GM12878 (cell line): ENCODE results near the gene DMP1. TPM values are rescaled to one million over a fixed set of nuclear protein-coding genes. Genes with fewer than 3 reads are reported as not detected.
"Not testable (repeated sequence)": the region's sequence is repeated elsewhere in the genome, so short reads cannot be mapped to it uniquely, and the experiment has no call there.

Source experiments
- ATAC-seq: fragments of 200-7000 bp; cut with Tn5 transposase; 3 replicates; pipeline ENCODE4 v1.9.1; 2020; ENCODE audit warnings: mild to moderate bottlenecking, moderate library complexity
- BruUV-seq: library from RNA; stranded (reverse); fragments of 400-500 nt; replicated peaks from 2 replicates; lab custom pipeline; 2021; lab: Mats Ljungman, UMichigan
- CTCF ChIA-PET: fragments of 300-600 bp; sonication (Branson Sonifier 250); formaldehyde crosslinking; extraction: SDS; loops from one replicate; lab custom pipeline; 2021; ENCODE audit warnings: inconsistent platforms; lab: Yijun Ruan, JAX
- POLR2A ChIA-PET: fragments of 350-600 bp; formaldehyde crosslinking; extraction: SDS; loops from one replicate; lab custom pipeline; 2021; ENCODE audit warnings: inconsistent platforms; lab: Charles Lee
- RAD21 ChIA-PET: fragments of 300-600 bp; sonication (Branson Sonifier 250); formaldehyde crosslinking; loops from one replicate; lab custom pipeline; 2023; ENCODE audit warnings: antibody characterized with exemption; ENCODE audit not compliant: unreplicated experiment; lab: Charles Lee
- SMC1A ChIA-PET: fragments of 300-600 bp; sonication (Branson Sonifier 250); formaldehyde crosslinking; loops from one replicate; lab custom pipeline; 2023; ENCODE audit not compliant: unreplicated experiment, uncharacterized antibody; lab: Charles Lee
- DNase-seq: peaks from one replicate; pipeline ENCODE4 v3.0.0-alpha.2; 2011; ENCODE audit warnings: low read depth, low spot score
- FAIRE-seq: peaks from 3 replicates; lab custom pipeline; 2011; peaks lifted over from hg19 to GRCh38; lab: Jason Lieb, UNC
- H2AFZ ChIP-seq: 2 replicates; pipeline ENCODE4 v1.6.0; 2011; ENCODE audit warnings: low read depth, low read length, control low read depth; ENCODE audit not compliant: control insufficient read depth
- H3K27ac ChIP-seq: 2 replicates; pipeline ENCODE4 v1.5.1; 2011; ENCODE audit warnings: control low read depth; ENCODE audit not compliant: control insufficient read depth, insufficient read depth
- H3K27me3 ChIP-seq, 2 experiments: replicated peaks in 1 of 2; 2 replicates each; pipeline versions ENCODE4 v1.6.0 to v1.6.1; 2011; ENCODE audit warnings: low read length in 1 of 2; ENCODE audit not compliant: control insufficient read depth in 2 of 2, insufficient read depth in 2 of 2
- H3K36me3 ChIP-seq, 2 experiments: 2 replicates each; pipeline ENCODE4 v1.5.1; 2011; ENCODE audit warnings: low read length in 1 of 2; ENCODE audit not compliant: control insufficient read depth in 2 of 2, insufficient read depth in 2 of 2
- H3K4me1 ChIP-seq: 2 replicates; pipeline ENCODE4 v1.6.1; 2011; ENCODE audit warnings: mild to moderate bottlenecking, low read length, moderate library complexity, mixed read lengths; ENCODE audit not compliant: control insufficient read depth, insufficient read depth
- H3K4me2 ChIP-seq: 2 replicates; pipeline ENCODE4 v1.6.0; 2011; ENCODE audit warnings: control low read depth; ENCODE audit not compliant: control insufficient read depth, insufficient read depth
- H3K4me3 ChIP-seq: fragments of 200-600 bp; sonication (generic); 2 replicates; pipeline ENCODE4 v1.5.1; 2016
- H3K79me2 ChIP-seq: 2 replicates; pipeline ENCODE4 v1.6.0; 2011; ENCODE audit warnings: low read length; ENCODE audit not compliant: control insufficient read depth, insufficient read depth
- H3K9ac ChIP-seq: 2 replicates; pipeline ENCODE4 v1.8.0; 2011; ENCODE audit warnings: low read length, control low read depth, mixed read lengths; ENCODE audit not compliant: control insufficient read depth, insufficient read depth
- H3K9me3 ChIP-seq: replicated peaks from 3 replicates; pipeline ENCODE4 v1.5.1; 2011; ENCODE audit warnings: mild to moderate bottlenecking, low read length; ENCODE audit not compliant: control insufficient read depth, insufficient read depth
- H4K20me1 ChIP-seq: 2 replicates; pipeline ENCODE4 v1.6.0; 2011; ENCODE audit not compliant: control insufficient read depth, insufficient read depth
- ASH2L ChIP-seq: fragments of 300-600, 200-600 bp; sonication (generic); IDR thresholded peaks from 2 replicates; pipeline ENCODE4 v1.6.1; 2017; ENCODE audit warnings: low read depth, mild to moderate bottlenecking, borderline replicate concordance
- CBX3 ChIP-seq: fragments of 200-600 bp; sonication (generic); IDR thresholded peaks from 2 replicates; pipeline ENCODE4 v1.6.1; 2016; ENCODE audit warnings: low read depth, borderline replicate concordance
- CEBPB ChIP-seq, 2 experiments: fragments of 150-350 bp in 1 of 2; IDR thresholded peaks; 2 replicates each; pipeline ENCODE4 v1.6.1; 2012 to 2014; ENCODE audit warnings: low read depth in 2 of 2, low read length in 2 of 2, borderline replicate concordance in 1 of 2, inconsistent platforms in 1 of 2
- IKZF1 ChIP-seq: fragments of 450-650 bp; conservative IDR thresholded peaks from 2 replicates; pipeline ENCODE4 v1.6.1; 2017; ENCODE audit warnings: antibody characterized with exemption, mild to moderate bottlenecking
- JUND ChIP-seq: IDR thresholded peaks from 2 replicates; pipeline ENCODE4 v1.6.1; 2012; ENCODE audit warnings: low read depth, mild to moderate bottlenecking, low read length, improper control_type of control experiment, moderate library complexity
- MTA2 ChIP-seq: fragments of 450-650 bp; IDR thresholded peaks from 2 replicates; pipeline ENCODE4 v1.6.1; 2016; ENCODE audit warnings: low read depth, mild to moderate bottlenecking, moderate library complexity
- PAX8 ChIP-seq: fragments of 450-650 bp; IDR thresholded peaks from 2 replicates; pipeline ENCODE4 v1.6.1; 2017; ENCODE audit warnings: mild to moderate bottlenecking, moderate library complexity
- SMARCA5 ChIP-seq: fragments of 450-650 bp; IDR thresholded peaks from 2 replicates; pipeline ENCODE4 v1.6.1; 2017; ENCODE audit warnings: mild to moderate bottlenecking
- WRNIP1 ChIP-seq: IDR thresholded peaks from 2 replicates; pipeline ENCODE4 v1.6.1; 2011; ENCODE audit warnings: low read depth, low read length, improper control_type of control experiment, borderline replicate concordance
- ZSCAN29 ChIP-seq: fragments of 450-650 bp; IDR thresholded peaks from 2 replicates; pipeline ENCODE4 v1.6.1; 2017; ENCODE audit warnings: mild to moderate bottlenecking, moderate library complexity
- WGBS: methylation state at CpG from one replicate; pipeline ENCODE4 v1.1.6; 2016; ENCODE audit warnings: low lambda C conversion rate; ENCODE audit not compliant: insufficient replicate concordance, insufficient coverage; ENCODE audit errors: missing lambda C conversion rate; 5-methylcytosine and 5-hydroxymethylcytosine counted together
- in situ Hi-C: fragments of 300-500 bp; cut with MboI; formaldehyde crosslinking; loops from 9 replicates; pipeline ENCODE4 v1.14.3; 2018; ENCODE audit warnings: mixed read lengths
- intact Hi-C: fragments of 100-400 bp; cut with micrococcal nuclease; formaldehyde crosslinking; loops from one replicate; pipeline ENCODE4 v1.14.2; 2022; ENCODE audit not compliant: unreplicated experiment
- polyA plus RNA-seq, 11 experiments: library from polyadenylated mRNA; depleted of rRNA in 4 of 11; unstranded in 6 of 11; stranded (reverse) in 5 of 11; fragments of >200 nt; fragmentation: Nextera tagmentation in 4 of 11; fragmentation: Illumina TruSeq in 1 of 11; extraction: Ambion mirVana in 4 of 11; extraction: Trizol in 1 of 11; gene quantifications; 1 replicate in 1 of 11; 2 replicates in 10 of 11; pipeline versions ENCODE4 v1.2.1 to v1.2.3, GENCODE V29; 2011 to 2016; ENCODE audit warnings: inconsistent platforms in 2 of 11, missing spikeins in 2 of 11, low read depth in 1 of 11
- total RNA-seq, 4 experiments: library from RNA; depleted of rRNA in 3 of 4; stranded (reverse); fragments of >200 nt in 3 of 4; fragmentation: Illumina TruSeq in 1 of 4; extraction: Trizol in 1 of 4; gene quantifications; 2 replicates each; pipeline versions ENCODE4 v1.2.1 to v1.2.3, GENCODE V29; 2013 to 2021

Gene DMP1
- total and polyA plus RNA-seq, 10 of the 15 experiments (the other 5 are each of a cell fraction or from before 2014, with no cell fraction given): not detected

DNA sequence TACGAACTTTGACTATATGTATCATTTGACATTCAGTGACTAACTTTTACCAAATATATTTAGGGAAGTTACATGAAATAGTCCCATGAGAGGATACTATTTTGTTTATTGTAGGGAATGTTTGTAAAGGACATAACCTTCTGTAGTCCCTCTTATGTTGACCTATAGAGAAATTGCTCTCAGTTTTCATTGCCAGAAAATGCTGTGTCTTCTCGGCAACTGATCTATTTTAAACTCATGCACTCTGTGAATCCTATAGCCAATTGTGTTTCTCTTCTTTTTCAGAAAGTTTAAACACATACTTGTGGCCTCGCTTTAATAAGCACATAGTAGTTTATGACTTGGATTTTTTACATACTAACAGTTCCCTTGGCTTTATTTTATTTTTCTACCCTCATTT, 38.2 kb downstream of the DMP1 start (continued):
- no peak for TF ChIP-seq CBX3
- no peak for TF ChIP-seq ZSCAN29
- TF ChIP-seq SMARCA5: no peak
- no peak for TF ChIP-seq CEBPB (IDR thresholded peaks at IDR 0.05; ENCODE audit: borderline replicate concordance in 1 of 2, low read depth in 2 of 2, low read length in 2 of 2)
- TF ChIP-seq WRNIP1: no peak
- TF ChIP-seq IKZF1: no peak
- TF ChIP-seq PAX8: no peak
- no peak for TF ChIP-seq JUND
- no peak for TF ChIP-seq MTA2
- no peak for TF ChIP-seq ASH2L

DNA sequence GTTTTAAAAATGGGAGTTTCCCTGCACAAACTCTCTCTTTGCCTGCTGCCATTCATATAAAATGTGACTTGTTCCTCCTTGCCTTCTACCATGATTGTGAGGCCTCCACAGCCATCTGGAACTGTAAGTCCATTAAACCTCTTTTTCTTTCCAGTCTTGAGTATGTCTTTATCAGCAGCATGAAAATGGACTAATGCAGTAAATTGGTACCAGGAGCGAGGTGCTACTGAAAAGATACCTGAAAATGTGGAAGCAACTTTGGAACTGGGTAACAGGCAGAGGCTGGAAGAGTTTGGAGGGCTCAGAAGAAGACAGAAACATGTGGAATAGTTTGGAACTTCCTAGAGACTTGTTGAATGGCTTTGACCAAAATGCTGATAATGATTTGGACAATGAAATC, 40.9 kb downstream of the DMP1 start:
- H3K27ac ChIP-seq, H3K4me3 ChIP-seq, H3K4me1 ChIP-seq, RAD21 ChIA-PET, BruUV-seq, DNase-seq, FAIRE-seq, H3K9ac ChIP-seq, POLR2A ChIA-PET, H2AFZ ChIP-seq, H3K36me3 ChIP-seq, H3K79me2 ChIP-seq, intact Hi-C loops, SMC1A ChIA-PET, H3K9me3 ChIP-seq, ATAC-seq, H3K4me2 ChIP-seq, H3K27me3 ChIP-seq, CTCF ChIA-PET, H4K20me1 ChIP-seq: not testable (repeated sequence)
- WGBS: 0% methylated on average over 1 of the region's 1 CpG
- in situ Hi-C loops: loop anchor here (25.0 kb wide), 2 partner anchors 521 to 821 kb away; partner anchors contain the start of gene PYURF

DNA sequence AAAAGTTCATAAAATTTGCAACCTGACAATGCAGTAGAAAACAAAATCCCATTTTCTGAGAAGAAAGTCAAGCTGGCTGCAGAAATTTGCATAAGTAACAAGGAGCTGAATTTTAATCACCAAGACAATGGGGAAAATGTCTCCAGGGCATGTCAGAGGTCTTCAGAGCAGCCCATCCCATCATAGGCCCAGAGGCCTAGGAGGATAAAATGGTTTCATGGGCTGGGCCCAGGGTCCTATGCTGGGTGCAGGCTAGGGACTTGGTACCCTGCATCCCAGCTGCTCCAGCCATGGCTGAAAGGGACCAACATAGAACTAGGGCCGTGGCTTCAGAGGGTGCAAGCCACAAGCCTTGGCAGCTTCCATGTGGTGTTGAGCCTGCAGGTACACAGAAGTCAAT, 42.0 kb downstream of the DMP1 start:
- H2AFZ ChIP-seq, FAIRE-seq, H3K79me2 ChIP-seq, H3K9me3 ChIP-seq, H3K4me2 ChIP-seq, H3K27ac ChIP-seq, BruUV-seq, H3K4me3 ChIP-seq, H3K4me1 ChIP-seq, intact Hi-C loops, SMC1A ChIA-PET, H4K20me1 ChIP-seq, RAD21 ChIA-PET, ATAC-seq, CTCF ChIA-PET, DNase-seq, H3K27me3 ChIP-seq, H3K36me3 ChIP-seq, H3K9ac ChIP-seq: not testable (repeated sequence)
- WGBS: 0% methylated on average over 1 of the region's 1 CpG
- in situ Hi-C loops: loop anchor here (25.0 kb wide), 2 partner anchors 520 to 820 kb away; partner anchors contain the start of gene PYURF
- POLR2A ChIA-PET: interaction anchor here (0.6 kb wide), 1 partner anchor 180 kb away, joined by 6 read pairs; no protein-coding TSS in a partner anchor
